T47D (cell line): ENCODE measurements around the gene PIGX.

Experiments
- DNase-seq, 2 experiments: peaks; one replicate each; pipeline versions ENCODE4 v3.0.0 to v3.0.0-alpha.2; 2011 to 2012; ENCODE audit warnings: low read depth in 1 of 2, low spot score in 1 of 2
- JUND ChIP-seq: IDR thresholded peaks from 2 replicates; pipeline ENCODE4 v1.6.1; 2012; ENCODE audit warnings: low read depth
- in situ Hi-C: cut with HindIII; loops from 2 replicates; pipeline ENCODE4 v1.10.0; 2016; ENCODE audit warnings: low sequenced_read_pairs, low pct_unique_long_range_greater_than_20kb

PIGX gene

GRCh38 chr3:196777836-196778235 is 65.7 kb downstream of the PIGX start:
- TF ChIP-seq JUND, result no peak
- DNase-seq, result no peak
- in situ Hi-C loops, result no loop called here

GRCh38 chr3:196778755-196779154 is 66.6 kb downstream of the PIGX start:
- no peak for TF ChIP-seq JUND
- DNase-seq, result no peak
- in situ Hi-C loops, result no loop called here

- TF ChIP-seq JUND, result no peak
- DNase-seq, result no peak
- in situ Hi-C loops, result no loop called here
These were observed 70.3 kb downstream of the PIGX start for GRCh38 chr3:196782511-196782910.
